ENCODE results near the gene ANAPC7.

ANAPC7 gene

DNA sequence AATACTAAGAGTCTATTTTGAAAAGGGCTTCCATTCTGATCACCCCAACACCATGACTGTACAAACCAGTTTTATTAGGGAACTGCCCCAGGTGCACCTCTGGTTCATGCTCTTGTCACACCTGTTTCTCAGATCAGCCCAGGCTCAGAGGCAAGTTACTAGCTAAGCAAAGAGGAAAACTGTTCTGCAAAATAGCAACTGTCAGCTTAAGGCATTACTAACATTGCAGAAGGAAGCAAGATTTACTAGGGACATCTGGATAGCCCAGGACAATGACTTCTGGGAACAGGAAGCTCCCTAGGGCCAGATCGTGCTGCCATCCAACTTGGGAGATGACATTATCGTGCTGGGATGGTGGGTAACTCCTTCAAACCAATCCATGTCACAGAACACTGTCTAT is 30.1 kb downstream of the ANAPC7 start:
- DNase-seq, result no peak

DNA sequence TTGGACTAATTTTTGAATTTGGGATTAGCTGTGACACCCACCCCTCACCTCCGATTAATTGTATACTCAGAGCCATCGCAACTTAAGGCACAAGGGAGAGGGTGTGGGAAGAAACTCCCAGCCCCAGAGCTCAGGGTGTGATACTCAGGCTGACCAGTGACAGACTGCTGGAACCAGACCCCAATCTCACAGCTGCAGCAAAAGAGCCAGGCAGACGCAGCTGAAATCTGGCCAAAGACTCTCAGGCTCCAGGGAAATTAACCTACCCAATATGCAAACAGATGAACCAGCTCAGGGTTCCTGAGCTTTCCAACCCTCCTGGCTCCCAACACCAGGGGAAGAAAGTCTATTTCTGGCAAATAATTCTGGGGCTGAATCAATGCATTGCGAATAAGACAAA is 30.5 kb downstream of the ANAPC7 start:
- no peak for DNase-seq

DNA sequence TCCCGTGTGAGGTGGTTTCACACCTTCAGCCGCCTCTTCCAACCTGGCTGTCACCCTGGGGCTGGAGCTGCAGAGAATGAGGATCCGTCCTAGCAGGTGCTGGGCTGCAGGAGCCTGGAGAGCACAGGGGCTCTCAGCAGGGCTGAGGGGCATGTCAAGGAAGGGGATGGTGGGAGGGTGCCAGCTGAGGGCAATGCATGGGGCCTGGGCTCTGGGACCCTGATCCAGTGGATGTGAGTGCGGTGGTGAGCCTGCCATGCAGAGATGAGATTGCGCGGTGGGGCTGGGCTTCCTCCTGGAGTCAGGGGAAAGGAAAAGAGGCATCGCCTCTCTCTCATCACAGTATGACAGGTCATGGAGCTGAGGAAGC is 31.5 kb downstream of the ANAPC7 start:
- no peak for DNase-seq

DNA sequence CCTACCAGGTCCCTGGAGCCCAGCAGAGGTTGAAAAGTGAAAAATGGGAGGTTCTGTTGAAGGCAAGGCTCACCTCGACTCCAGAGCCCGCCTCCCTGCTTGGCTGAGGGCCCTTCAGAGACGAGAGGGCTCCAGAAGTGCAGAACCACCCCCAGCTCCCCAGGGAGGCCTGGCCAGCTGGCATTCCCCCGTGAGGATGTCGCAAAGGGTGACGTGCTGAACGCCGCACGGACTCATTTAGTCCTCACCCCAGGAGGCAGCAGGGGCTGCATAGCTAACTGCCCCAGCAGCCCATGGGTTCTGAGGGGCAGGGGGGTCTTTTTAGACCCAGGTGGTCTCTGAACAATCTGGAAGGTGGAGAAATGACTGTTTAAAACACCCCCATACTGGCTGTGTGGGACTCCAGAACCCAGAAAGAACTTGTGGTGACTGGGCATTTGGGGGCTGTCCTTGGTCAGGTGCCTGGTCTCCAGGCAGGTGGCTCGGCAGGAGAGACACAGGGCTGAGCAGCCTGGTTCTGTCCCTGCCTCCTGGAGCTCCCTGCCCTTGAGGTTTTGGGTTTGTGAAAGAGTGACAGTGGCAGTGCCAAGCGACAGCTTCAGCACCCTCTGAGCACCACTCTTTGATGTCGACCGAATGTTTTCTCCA is 32.0 kb downstream of the ANAPC7 start:
- DNase-seq, result no peak

DNA sequence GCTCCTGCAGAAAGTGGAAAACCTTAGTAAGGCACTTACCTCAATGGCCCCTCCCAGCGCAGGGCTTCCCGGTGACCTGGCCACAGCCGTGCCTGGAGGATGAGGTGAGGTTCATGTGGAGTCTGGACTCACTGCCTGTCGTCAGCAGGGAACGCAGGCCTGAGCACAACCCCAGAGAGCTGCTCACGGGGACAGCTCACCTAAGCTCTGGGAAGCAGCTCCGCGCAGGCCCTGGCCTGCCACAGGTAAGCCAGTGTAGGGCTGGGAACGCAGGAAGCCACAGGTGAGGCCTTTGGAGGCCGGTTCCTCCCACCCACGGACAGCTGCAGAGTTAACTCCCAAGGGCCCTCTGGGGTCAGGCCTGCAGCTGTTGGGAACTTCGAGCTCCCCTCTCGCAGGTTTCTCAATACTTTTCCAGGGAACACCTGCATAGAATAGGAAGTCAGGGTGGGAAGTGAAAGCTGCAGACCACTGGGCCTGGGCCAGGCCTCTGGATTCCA is 32.7 kb downstream of the ANAPC7 start:
- DNase-seq, result no peak

DNA sequence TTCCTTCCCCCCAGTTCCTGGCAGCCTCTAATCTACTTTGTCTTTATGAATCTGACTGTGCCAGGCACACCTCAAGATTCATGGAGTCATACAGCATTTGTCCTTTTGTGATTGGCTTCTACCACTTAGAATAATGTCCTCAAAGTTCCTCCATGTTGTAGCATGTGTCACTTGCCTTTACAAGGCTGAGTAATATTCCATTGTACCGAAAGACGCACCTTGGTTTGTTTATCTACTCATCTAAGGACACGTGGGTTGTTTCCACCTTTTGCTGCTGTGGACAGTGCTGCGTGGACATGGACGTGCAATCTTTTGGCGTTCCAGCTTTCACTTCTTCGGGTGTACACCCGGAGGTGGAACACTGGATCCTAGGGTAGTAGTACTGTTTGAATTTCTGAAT is 33.5 kb downstream of the ANAPC7 start:
- no peak for DNase-seq

DNA sequence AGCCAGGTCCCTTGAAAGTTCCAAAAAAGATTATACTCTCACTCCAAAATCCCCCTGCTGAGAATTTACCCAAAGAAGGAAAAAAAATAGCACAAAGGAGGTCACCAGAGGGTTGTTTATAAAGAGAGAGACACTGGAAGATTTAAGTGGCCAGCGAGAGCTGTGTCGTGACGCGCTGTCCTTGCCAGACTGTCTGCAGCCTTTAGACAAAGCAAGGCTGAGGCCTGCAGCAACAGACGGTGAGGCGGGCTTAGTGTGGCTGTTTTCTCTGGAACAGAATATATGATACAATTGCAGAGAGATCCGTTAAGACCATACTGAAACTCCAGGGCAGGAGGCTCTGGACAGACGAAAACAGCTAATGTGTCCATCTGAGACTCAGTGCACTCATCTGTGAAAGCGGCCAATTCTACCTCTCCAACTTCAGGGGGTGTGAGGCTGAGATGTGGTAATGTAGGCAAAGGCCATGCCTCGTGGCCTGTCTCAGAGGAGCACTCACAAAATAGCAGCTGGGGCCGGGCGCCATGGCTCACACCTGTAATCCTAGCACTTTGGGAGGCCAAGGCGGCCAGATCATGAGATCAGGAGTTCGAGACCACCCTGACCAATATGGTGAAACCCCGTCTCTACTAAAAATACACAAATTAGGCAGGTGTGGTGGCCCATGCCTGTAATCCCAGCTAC is 36.2 kb downstream of the ANAPC7 start:
- peak; percentile 14 for DNase-seq

DNA sequence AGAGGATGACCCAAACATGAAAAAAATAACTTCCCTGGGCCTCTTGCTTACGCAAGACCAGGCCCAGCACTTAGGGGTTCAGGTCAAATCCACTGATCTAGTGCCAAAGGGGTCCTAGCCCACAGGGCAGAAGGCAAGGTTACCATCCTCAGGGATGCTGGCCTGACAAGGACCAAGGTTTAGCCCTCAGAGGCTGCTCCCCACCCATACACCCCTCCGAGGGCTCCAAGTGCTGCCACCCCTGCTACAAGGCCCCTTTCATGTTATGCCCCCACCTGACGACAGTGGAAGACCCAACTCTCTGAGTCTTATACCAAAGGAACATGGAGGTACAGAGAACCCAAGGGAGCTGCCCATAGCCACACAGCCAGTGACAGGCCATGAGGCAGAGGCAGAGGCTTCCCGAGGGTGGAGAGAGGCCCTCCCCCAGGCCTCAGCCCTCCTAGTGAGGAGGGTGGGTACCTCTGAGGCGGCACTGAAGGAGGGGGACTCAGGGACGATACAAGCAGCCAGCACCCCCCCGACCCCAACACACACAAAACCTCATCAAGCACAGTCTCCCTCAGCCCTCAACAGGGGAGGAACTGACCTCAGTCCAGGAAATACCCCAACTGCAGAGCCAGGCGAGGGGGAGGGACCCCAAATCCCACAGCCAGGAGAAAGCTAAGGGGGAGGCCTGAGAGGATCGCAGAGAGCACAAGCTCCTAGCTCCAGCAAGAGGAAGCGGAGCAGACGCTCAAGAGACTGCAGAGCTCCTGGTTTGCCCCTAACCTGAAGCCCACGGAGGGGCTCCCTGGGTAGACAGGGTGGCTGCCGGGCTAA is 37.0 kb downstream of the ANAPC7 start:
- no peak for DNase-seq

DNA sequence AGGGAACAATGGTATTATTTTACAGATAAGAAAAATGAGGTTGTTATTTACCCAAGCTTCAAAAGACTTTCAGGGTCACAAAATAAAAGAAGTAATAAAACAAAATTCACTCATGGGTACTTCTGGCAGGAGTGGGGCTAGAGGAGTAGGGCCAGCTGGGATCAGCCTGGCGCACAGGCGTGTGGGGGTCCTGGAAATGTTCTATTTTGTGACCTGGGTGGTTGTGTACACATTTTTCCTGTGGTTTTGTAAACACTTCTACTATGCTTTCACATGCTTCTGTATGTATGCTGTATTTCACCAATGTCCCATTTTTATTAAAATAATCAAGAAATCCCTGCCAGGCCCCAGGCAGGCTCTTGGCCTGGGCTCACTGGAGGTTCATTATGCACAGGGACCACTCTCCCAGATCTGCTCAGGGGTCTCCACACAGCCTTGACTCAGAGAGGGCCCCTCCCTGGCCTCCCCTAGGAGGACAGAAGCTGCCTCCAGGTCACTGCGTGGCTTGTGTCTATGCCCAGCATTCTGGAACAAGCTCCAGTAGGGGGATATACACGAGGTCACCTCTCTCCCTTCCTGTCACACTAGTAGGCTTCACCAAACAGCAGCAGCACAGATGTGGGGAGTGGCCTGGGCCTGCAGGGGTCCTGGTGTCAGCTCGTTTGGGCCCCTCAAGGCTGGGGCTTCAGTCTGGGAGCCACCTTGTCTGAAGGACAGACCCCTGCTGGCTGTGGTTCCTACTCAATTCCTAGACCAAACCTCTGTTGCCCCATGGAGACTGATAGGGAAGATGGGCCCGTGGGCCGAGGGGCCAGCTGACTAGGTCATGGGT is 37.8 kb downstream of the ANAPC7 start:
- no peak for DNase-seq

DNA sequence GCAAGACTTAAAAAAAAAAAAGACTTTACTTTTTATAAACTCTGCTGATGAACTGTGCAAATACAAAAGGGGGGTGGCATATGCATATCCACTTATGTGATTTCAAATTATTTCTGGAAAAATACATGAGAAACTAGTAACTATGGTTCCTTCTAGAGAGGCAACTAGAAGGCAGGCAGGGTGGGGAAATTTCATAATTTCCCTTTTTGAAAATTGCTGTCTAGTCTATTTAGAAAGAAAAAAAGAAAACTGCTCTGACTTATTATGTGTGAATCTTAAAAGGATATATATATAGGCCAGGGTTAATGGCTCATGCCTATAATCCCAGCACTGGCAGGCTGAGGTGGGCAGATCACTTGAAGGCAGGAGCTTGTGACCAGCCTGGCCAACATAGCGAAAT is 42.3 kb downstream of the ANAPC7 start:
- no peak for DNase-seq

DNA sequence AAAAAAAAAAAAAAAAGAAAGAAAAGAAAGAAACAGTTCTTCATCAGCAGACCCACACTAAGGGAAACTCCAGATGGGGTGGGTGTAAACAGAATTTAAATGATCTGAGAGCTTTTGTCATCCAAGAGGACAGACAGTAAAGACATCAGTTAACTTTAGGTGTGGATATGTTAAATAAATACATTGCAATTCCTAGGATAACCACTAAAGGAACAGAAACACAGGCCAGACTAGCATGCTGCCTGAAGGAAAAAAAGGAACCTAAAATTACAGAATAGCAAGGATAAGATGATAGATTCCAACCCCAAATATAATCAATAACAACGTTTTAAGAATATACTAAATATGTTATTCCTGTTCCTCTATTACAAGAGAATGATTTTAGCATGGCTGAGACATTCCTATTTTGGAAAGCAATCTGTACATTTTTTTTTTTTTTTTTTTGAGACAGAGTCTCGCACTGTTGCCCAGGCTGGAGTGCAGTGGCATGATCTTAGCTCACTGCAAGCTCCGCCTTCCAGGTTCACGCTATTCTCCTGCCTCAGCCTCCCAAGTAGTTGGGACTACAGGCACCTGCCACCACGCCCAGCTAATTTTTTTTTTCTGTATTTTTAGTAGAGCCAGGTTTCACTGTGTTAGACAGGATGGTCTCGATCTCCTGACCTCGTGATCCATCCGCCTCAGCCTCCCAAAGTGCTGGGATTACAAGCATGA is 45.0 kb downstream of the ANAPC7 start:
- peak; percentile 5 for DNase-seq

DNA sequence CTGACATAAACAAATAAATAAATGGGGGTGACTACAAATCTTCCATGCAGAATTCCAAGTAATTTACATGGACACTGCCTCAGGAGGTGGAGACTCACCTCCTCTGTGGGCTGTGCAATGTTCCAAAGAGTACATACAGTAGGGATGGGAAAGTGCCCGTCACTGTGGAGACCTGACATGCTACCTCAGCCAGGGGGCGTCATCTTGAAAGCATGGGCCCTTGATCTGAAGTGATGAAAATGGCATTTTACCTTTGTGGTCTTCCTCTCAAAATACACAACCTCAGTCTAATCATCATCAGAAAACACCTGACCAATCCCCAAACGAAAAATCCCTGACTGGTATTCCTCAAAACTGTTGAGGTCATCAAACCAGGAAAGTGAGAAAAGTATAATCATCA is 48.4 kb downstream of the ANAPC7 start:
- no peak for DNase-seq

DNA sequence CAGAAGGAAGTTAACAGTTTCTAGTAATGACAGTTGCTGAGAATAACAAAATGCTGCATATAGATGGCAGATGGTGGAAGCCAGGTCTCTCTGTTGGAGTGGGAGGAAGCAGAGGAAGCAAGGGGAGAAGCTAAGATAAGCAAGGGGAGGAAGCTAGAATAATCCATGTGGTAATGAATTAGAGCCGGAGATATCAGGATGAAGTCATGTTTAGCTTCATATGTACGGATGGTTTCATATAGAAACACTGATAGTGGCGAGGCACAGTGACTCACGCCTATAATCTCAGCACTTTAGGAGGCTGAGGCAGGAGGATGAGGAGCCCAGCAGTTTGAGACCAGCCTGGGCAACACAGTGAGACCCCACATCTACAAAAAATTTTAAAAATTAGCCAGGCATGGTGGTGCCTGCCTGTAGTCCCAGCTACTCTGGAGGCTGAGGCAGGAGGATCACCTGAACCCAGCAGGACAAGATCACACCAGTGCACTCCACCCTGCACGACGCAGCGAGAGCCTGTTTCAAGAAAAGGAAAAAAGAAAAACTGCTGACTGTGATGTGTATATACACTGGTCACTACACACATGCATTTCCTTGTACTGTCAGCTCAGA is 49.2 kb downstream of the ANAPC7 start:
- DNase-seq, result no peak

DNA sequence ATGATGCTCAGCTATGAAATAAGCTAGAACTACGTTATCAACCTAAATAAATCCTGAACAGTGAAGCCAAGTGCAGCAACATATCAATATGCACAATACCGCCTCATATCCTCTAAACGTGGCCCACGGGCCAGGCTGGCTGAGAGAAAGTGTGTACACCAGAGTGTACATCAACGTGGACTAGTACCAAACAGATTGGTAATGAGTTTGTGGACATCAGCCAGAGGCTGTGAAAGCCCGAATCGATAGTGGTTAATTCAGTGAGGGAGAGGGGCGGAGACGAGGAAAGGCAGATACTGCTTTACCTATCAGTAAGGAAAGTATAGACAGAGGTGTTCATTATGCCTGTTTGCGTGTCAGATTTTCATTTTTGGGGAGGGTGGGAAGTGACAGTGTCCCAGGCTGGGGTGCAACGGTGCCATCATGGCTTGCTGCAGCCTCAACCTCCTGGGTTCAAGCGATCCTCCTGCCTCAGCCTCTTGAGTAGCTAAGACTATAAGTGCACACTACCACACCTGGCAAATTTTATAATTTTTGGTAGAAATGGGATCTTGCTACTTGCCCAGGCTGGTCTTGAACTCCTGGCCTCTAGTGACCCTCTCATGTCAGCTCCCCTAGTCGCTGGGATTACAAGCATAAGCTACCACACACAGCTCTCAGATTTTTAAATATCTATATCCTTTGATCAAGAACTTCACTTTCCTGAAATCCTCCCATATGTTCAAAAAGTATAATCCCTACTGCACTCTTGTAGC is 50.1 kb downstream of the ANAPC7 start:
- DNase-seq, result no peak

DNA sequence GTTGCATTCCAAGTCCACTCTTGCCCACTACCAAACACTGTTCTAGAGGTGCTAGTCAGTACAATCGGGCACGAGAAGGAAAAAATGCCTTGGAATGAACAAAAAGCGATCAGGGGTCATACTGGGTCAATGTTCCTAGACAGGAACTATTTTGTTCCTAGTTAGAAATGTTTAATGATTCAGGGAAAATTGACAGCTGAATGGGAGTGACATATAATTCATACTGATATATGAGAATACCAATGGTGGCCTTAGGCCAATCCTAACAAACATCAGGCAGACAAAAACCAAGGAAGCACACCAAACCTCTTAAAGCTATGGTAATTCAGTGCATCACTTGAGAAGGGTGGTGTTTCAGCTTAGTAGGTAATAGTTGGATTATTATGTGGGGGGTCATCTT is 51.1 kb downstream of the ANAPC7 start:
- no peak for DNase-seq

DNA sequence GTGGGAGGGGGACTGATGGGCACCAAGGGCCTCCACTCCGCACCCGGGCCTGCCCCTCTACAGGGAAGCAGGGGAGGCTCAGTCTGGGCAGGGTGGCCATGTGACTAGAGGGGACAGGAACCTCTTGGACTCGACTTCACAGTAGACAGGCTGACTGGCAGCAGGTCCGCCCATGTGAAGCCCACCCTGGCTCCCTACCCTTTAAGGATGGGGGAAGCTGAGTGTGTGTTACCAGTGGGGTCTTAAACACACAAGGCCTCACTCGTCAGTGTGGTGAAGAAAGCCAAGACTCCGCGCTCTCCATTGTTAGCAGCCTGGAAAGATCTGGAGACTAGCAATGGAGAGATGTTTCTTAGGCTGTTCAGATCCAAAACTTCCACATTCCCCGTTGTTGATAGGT is 52.4 kb downstream of the ANAPC7 start:
- DNase-seq, result no peak

DNA sequence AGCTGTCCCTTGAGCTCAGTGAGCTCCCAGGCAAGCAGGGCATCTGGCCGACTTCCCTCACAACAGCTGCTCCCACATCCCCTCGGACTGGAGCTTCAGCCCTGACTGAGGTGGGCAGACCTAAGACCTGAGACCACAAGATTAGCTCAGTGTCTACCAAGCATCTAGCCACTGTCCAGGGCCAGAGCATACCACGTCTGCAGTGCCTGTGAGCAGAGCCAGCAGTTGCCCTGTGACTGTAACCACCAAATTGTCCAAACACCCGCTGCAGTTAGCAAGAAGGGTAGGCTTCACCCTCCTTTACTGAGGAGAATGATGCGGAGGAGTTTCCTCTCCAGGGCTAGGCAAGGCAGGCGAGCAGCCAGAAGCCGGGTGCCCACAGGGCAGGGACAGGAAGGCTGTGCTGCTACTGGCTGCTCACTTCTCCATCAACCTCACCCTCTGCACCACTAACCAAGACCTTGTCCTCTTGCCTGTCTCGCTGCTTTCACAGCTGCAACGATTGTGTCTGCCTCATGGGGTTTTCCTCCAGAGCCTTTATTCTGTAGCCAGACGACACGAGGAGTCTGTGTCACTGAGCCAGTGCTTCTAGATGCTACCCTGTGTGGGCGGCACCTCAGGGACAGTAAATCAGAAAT is 53.9 kb downstream of the ANAPC7 start:
- DNase-seq, result no peak

DNA sequence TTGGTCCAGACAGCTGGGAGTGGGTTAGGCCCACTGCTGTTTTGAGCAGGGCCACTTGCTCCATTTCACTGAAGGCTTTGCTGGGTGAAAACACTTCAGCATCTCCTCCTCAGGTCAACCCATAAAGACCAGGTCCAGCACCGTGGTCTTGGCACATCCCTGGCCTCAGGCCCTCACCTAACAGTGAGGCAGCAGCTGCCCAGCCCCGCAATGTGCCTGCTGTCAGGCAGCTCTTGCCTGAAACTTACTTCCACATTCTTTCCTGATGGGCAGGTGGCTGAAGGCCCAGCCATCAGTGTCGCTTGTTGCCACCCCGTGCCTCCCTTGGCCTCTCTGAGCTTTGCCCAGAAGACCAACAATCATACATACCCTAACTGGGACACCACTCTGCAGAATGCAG is 54.4 kb downstream of the ANAPC7 start:
- no peak for DNase-seq

DNA sequence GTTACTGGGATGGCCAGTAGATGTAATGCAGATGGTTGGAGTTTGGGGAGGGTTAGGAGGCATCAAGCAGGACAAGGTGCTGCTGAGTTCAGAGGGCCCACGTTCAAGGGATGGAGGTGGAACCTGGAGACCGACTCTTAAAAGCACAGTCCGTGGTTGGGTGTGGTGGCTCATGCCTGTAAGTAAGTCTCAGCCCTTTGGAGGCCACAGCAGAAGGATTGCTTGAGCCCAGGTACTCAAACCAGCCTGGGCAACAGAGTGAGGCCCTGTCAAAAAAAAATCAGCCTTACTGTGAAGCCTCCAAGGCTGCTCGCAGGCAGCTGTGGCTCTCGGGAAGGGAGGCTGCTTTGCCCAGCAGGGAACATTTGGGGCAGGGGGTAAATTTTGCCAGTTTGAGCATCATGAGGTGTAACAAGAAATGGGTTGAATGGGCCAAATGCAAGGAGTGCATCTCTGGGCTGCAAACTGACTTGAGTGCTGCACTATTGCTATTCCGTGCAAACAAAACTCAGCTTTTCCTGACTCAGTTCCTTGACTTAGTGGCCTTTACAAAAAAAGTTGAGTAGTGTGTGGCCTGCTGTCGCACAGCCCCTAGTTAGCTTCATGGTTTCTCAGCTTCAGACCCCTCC is 55.0 kb downstream of the ANAPC7 start:
- no peak for DNase-seq

DNA sequence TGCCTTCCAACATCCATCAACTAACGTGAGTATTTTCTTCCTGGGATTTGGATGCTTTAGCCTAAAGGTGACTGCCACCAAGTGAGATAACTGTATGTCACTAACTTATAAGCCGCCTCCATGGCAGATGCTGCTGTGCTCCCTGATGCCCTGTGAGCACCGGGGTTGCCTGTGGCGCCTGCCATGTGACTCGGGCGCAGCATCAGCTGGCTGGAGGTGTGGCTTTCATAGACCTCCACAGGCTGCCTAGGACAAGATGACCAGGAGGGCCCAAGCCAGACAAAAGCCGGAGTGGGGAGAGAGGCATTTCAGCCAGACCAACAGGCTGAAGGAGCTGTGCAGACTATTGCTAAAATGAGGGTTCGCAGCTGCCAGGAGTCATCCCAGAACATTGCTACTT is 55.7 kb downstream of the ANAPC7 start:
- no peak for DNase-seq

Measured in NCI-H2227 treated with DMSO at 0.1 percent for 48 hours (cell line).